GM10248 (cell line): ENCODE data around the gene KCNIP4.

ENCODE experiments used
- CTCF ChIA-PET: fragments of 300-600 bp; sonication (Branson Sonifier 250); formaldehyde crosslinking; extraction: SDS; loops from one replicate; lab custom pipeline; 2021; ENCODE audit warnings: antibody characterized with exemption; lab: Yijun Ruan, JAX
- POLR2A ChIA-PET: fragments of 350-650 bp; sonication (Branson Sonifier 250); formaldehyde crosslinking; extraction: SDS; loops from one replicate; lab custom pipeline; 2020; ENCODE audit warnings: antibody characterized with exemption; lab: Yijun Ruan, JAX
- DNase-seq: peaks from one replicate; pipeline ENCODE4 v3.0.0; 2012; ENCODE audit errors: extremely low spot score
- CTCF ChIP-seq: IDR thresholded peaks from 2 replicates; pipeline ENCODE4 v1.5.1; 2012; ENCODE audit warnings: mild to moderate bottlenecking, low read depth; ENCODE audit errors: extremely low read depth, missing control alignments, control extremely low read depth

Gene KCNIP4

GRCh38 chr4:21946858-21947257, 1.7 kb downstream of the KCNIP4 start:
- POLR2A ChIA-PET, result no interaction called here
- no peak for DNase-seq
- CTCF ChIA-PET, result no interaction called here
- TF ChIP-seq CTCF, result no peak

- no peak for DNase-seq
- ChIA-PET POLR2A (no interaction called here), CTCF (interaction anchor here (0.6 kb wide), 1 partner anchor 11 kb away, joined by 3 read pairs; no protein-coding TSS in a partner anchor)
- no peak for TF ChIP-seq CTCF
Observed at GRCh38 chr4:21921526-21922180, 26.9 kb downstream of the KCNIP4 start.

- TF ChIP-seq CTCF, result no peak
- CTCF ChIA-PET, result no interaction called here
- POLR2A ChIA-PET, result no interaction called here
- no peak for DNase-seq
Observed at GRCh38 chr4:21915761-21916160, 32.8 kb downstream of the KCNIP4 start.

- ChIA-PET POLR2A (no interaction called here), CTCF (no interaction called here)
- DNase-seq, result no peak
- TF ChIP-seq CTCF, result no peak
Observed at GRCh38 chr4:21901831-21902230, 46.7 kb downstream of the KCNIP4 start.

- no peak for TF ChIP-seq CTCF
- ChIA-PET POLR2A (no interaction called here), CTCF (no interaction called here)
- DNase-seq, result no peak
Observed at GRCh38 chr4:21901281-21901680, 47.3 kb downstream of the KCNIP4 start.

GRCh38 chr4:21900211-21900610, 48.4 kb downstream of the KCNIP4 start:
- TF ChIP-seq CTCF, result no peak
- DNase-seq, result no peak
- CTCF ChIA-PET, result no interaction called here
- POLR2A ChIA-PET, result no interaction called here
